ENCODE measurements around the gene RASGRP4.
A peak's percentile ranks its signal among the peaks of the same experiment; 100 is the strongest.
"Not testable (repeated sequence)": the region's sequence is repeated elsewhere in the genome, so short reads cannot be mapped to it uniquely, and the experiment has no call there.

The RASGRP4 gene

GRCh38 chr19:38429055-38429810 is 3.2 kb upstream of the RASGRP4 start:
- H3K36me3 ChIP-seq = no peaks in the 10 kb centered on the region
- peaks cover 24% of the 10 kb centered on the region in 2 experiments for H3K4me1 ChIP-seq (ENCODE audit: control insufficient read depth in 1 of 2, insufficient read depth in 1 of 2, low read depth in 1 of 2, low read length in 1 of 2)
- H3K4me3 ChIP-seq (ENCODE audit: low read depth in 1 of 2, low read length in 1 of 2) = no peak overlapping the region
- H3K27ac ChIP-seq = no peak overlapping the region
- H3K27me3 ChIP-seq = peaks cover 49% of the 10 kb centered on the region
- no peaks in the 10 kb centered on the region for H3K9me3 ChIP-seq
- TF ChIP-seq, protein P1, sequence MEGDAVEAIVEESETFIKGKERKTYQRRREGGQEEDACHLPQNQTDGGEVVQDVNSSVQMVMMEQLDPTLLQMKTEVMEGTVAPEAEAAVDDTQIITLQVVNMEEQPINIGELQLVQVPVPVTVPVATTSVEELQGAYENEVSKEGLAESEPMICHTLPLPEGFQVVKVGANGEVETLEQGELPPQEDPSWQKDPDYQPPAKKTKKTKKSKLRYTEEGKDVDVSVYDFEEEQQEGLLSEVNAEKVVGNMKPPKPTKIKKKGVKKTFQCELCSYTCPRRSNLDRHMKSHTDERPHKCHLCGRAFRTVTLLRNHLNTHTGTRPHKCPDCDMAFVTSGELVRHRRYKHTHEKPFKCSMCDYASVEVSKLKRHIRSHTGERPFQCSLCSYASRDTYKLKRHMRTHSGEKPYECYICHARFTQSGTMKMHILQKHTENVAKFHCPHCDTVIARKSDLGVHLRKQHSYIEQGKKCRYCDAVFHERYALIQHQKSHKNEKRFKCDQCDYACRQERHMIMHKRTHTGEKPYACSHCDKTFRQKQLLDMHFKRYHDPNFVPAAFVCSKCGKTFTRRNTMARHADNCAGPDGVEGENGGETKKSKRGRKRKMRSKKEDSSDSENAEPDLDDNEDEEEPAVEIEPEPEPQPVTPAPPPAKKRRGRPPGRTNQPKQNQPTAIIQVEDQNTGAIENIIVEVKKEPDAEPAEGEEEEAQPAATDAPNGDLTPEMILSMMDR (IDR thresholded peaks at IDR 0.05) = no peak

GRCh38 chr19:38427035-38427677 is 1.1 kb upstream of the RASGRP4 start:
- not testable (repeated sequence) for H3K4me3 ChIP-seq (ENCODE audit: low read depth in 1 of 2, low read length in 1 of 2); H3K9me3 ChIP-seq
- H3K27ac ChIP-seq = peak overlapping the region; percentile 89
- peaks cover 32% of the 10 kb centered on the region for H3K27me3 ChIP-seq
- peaks cover 11% of the 10 kb centered on the region for H3K36me3 ChIP-seq
- H3K4me1 ChIP-seq (ENCODE audit: control insufficient read depth in 1 of 2, insufficient read depth in 1 of 2, low read depth in 1 of 2, low read length in 1 of 2) = peaks cover 37 to 41% of the 10 kb centered on the region in 2 experiments

DNA sequence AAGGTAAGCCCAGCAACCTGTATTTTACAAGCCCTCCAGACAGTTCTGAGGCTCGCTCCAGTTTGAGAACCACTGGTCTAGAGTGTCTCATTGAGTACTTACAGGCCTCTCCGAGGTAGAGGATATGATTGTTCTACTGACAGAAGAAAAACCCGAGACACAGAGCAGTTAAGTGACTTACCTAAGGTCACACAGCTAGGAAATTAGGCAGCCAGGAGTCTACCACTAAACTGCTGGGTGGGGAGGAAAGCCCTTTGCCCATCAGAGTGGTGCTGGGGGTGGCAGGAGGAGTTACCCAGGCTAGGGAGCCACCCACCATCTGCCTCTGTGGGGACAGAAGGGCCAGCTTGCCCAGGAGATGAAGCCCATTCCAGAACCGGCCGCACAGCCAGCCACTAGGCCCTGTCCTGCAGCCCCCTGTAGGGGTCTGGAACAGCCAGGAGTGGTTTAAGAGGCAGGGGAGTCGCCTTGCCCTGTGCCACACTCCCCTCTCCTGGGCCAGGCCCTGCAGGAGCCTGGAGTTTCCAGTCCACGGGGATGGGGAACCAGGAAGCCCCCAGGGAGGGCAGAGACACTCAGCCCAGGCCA is 703 bp downstream of the RASGRP4 start:
- TF ChIP-seq, protein P1 (IDR thresholded peaks at IDR 0.05) = no peak

DNA sequence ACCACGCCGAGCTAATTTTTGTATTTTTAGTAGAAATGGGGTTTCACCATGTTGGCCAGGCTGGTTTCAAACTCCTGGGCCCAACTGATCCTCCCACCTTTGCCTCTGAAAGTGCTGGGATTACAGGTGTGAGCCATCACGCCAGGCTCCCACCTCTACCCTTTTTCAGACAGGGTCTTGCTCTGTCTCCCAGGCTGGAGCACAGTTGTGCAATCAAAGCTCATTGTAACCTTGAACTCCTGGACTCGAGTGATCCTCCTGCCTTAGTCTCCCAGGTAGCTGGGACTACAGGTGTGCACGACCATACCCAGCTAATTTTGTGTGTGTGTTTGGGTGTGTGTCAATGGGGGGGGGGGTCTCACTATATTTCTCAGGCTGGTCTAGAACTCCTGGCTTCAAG is 1.7 kb downstream of the RASGRP4 start:
- peak overlapping the region; percentile 89 for H3K27ac ChIP-seq
- H3K4me1 ChIP-seq (ENCODE audit: control insufficient read depth in 1 of 2, insufficient read depth in 1 of 2, low read depth in 1 of 2, low read length in 1 of 2) = peaks cover 53 to 60% of the 10 kb centered on the region in 2 experiments
- peak overlapping the region; percentile 81 to 97 for H3K4me3 ChIP-seq (ENCODE audit: low read depth in 1 of 2, low read length in 1 of 2)
- H3K36me3 ChIP-seq = peaks cover 40% of the 10 kb centered on the region
- TF ChIP-seq, protein P1 (IDR thresholded peaks at IDR 0.05) = no peak
- peaks cover 8% of the 10 kb centered on the region for H3K27me3 ChIP-seq
- H3K9me3 ChIP-seq = no peaks in the 10 kb centered on the region

More for the DNA sequence above, 703 bp downstream of the RASGRP4 start:
- Histone ChIP-seq H3K36me3 (peaks cover 29% of the 10 kb centered on the region), H3K4me3 (ENCODE audit: low read depth in 1 of 2, low read length in 1 of 2) (peak overlapping the region; percentile 81 to 97), H3K9me3 (no peaks in the 10 kb centered on the region), H3K27me3 (peaks cover 17% of the 10 kb centered on the region), H3K27ac (peak overlapping the region; percentile 89), H3K4me1 (ENCODE audit: control insufficient read depth in 1 of 2, insufficient read depth in 1 of 2, low read depth in 1 of 2, low read length in 1 of 2) (peaks cover 45 to 51% of the 10 kb centered on the region in 2 experiments)

GRCh38 chr19:38422438-38422837 is 3.6 kb downstream of the RASGRP4 start:
- peaks cover 68 to 75% of the 10 kb centered on the region in 2 experiments for H3K4me1 ChIP-seq (ENCODE audit: control insufficient read depth in 1 of 2, insufficient read depth in 1 of 2, low read depth in 1 of 2, low read length in 1 of 2)
- H3K9me3 ChIP-seq = no peaks in the 10 kb centered on the region
- H3K27me3 ChIP-seq = no peaks in the 10 kb centered on the region
- TF ChIP-seq, protein P1 (IDR thresholded peaks at IDR 0.05) = no peak
- H3K27ac ChIP-seq = peak overlapping the region; percentile 89
- H3K4me3 ChIP-seq (ENCODE audit: low read depth in 1 of 2, low read length in 1 of 2) = no peak overlapping the region
- peaks cover 53% of the 10 kb centered on the region for H3K36me3 ChIP-seq

Measured in neutrophil (primary cell).